HEK293T (cell line): ENCODE measurements around the gene TMED8.
A peak's percentile ranks its signal among the peaks of the same experiment; 100 is the strongest.

Experiments
- ARNT ChIP-seq: fragments of 450-650 bp; IDR thresholded peaks from 2 replicates; pipeline ENCODE4 v1.6.1; 2017; ENCODE audit warnings: mild to moderate bottlenecking
- CTBP1 ChIP-seq: fragments of 450-650 bp; IDR thresholded peaks from 2 replicates; pipeline ENCODE4 v1.6.1; 2016; ENCODE audit warnings: borderline replicate concordance
- ELF4 ChIP-seq: fragments of 450-650 bp; IDR thresholded peaks from 2 replicates; pipeline ENCODE4 v1.6.1; 2017; ENCODE audit warnings: antibody characterized with exemption
- FOXA1 ChIP-seq: fragments of 450-650 bp; IDR thresholded peaks from 2 replicates; pipeline ENCODE4 v1.6.1; 2016; ENCODE audit warnings: mild to moderate bottlenecking
- FOXK2 ChIP-seq: fragments of 450-650 bp; IDR thresholded peaks from 2 replicates; pipeline ENCODE4 v1.6.1; 2016; ENCODE audit warnings: mild to moderate bottlenecking
- FOXM1 ChIP-seq: fragments of 450-650 bp; IDR thresholded peaks from 2 replicates; pipeline ENCODE4 v1.6.1; 2017; ENCODE audit warnings: mild to moderate bottlenecking, borderline replicate concordance
- HDGF ChIP-seq: fragments of 450-650 bp; IDR thresholded peaks from 2 replicates; pipeline ENCODE4 v1.6.1; 2017; ENCODE audit warnings: antibody characterized with exemption, borderline replicate concordance
- L3MBTL2 ChIP-seq: fragments of 450-650 bp; conservative IDR thresholded peaks from 2 replicates; pipeline ENCODE4 v1.6.1; 2016; ENCODE audit warnings: mild to moderate bottlenecking
- NFRKB ChIP-seq: fragments of 450-650 bp; IDR thresholded peaks from 2 replicates; pipeline ENCODE4 v1.6.1; 2016; ENCODE audit warnings: mild to moderate bottlenecking, moderate library complexity
- SP1 ChIP-seq: fragments of 450-650 bp; IDR thresholded peaks from 2 replicates; pipeline ENCODE4 v1.6.1; 2017
- SUZ12 ChIP-seq: fragments of 450-650 bp; IDR thresholded peaks from 2 replicates; pipeline ENCODE4 v1.6.1; 2016; ENCODE audit warnings: mild to moderate bottlenecking
- TARDBP ChIP-seq: fragments of 450-650 bp; IDR thresholded peaks from 2 replicates; pipeline ENCODE4 v1.6.1; 2016
- ZNF384 ChIP-seq: fragments of 450-650 bp; IDR thresholded peaks from 2 replicates; pipeline ENCODE4 v1.6.1; 2016
- TF ChIP-seq, protein P1 (sequence below): fragments of 450-650 bp; IDR thresholded peaks from 2 replicates; pipeline ENCODE4 v1.6.1; 2016

DNA sequence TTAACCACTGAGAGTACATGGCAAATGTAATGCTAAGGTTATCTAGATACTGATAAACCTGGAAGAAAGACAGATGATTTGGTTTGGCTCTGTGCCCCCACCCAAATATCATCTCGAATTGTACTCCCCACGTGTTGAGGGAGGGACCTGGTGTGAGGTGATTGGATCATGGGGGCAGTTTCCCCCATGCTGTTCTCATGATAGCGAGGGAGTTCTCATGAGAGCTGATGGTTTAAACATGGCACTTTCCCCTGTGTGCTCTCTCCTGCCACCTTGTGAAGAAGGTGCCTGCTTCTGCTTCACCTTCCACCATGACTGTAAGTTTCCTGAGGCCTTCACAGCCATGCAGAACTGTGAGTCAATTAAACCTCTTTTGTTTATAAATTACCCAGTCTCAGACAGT is 32.2 kb upstream of the TMED8 start:
- TF ChIP-seq, protein P1, sequence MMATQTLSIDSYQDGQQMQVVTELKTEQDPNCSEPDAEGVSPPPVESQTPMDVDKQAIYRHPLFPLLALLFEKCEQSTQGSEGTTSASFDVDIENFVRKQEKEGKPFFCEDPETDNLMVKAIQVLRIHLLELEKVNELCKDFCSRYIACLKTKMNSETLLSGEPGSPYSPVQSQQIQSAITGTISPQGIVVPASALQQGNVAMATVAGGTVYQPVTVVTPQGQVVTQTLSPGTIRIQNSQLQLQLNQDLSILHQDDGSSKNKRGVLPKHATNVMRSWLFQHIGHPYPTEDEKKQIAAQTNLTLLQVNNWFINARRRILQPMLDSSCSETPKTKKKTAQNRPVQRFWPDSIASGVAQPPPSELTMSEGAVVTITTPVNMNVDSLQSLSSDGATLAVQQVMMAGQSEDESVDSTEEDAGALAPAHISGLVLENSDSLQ: no peak
- TF ChIP-seq NFRKB: no peak
- no peak for TF ChIP-seq FOXM1
- TF ChIP-seq ELF4: no peak
- peak; percentile 44 for TF ChIP-seq L3MBTL2
- no peak for TF ChIP-seq ZNF384
- no peak for TF ChIP-seq CTBP1
- TF ChIP-seq SUZ12: no peak
- no peak for TF ChIP-seq TARDBP
- TF ChIP-seq SP1: no peak
- TF ChIP-seq HDGF: no peak
- TF ChIP-seq ARNT: no peak
- TF ChIP-seq FOXA1: no peak
- TF ChIP-seq FOXK2: no peak
